Measurements from ENCODE around the gene MCC.

DNA sequence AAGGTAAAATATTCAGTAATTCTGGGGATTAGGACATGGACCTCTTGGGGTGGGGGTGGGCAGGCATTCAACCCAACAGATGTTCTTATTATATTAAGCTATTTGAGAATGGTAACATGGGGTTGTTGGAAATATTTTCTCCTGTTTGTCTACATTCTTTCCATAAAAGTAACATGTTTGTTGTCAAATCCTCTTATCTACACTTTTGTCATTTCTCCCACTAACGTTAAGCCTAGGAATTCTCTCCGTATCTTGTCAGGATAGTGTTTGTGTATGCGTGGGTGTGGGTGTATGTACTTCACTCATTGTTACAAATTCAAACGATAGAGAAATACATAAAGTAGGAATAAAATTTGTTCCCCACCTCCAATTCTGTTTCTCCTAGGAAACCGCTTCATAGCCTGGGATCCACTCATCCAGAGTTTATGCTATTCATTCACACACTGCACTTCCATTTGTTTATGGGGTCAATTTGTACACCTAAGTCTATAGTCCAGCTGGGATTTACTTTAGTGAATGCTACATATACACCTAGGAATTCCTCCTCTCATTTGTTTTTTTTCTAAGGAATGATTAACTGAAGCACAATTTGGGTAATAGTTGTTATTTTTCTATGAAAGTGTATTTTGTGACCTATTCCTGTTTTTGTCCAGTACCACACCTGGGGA is 294.8 kb downstream of the MCC start:
- TF ChIP-seq, protein P1, sequence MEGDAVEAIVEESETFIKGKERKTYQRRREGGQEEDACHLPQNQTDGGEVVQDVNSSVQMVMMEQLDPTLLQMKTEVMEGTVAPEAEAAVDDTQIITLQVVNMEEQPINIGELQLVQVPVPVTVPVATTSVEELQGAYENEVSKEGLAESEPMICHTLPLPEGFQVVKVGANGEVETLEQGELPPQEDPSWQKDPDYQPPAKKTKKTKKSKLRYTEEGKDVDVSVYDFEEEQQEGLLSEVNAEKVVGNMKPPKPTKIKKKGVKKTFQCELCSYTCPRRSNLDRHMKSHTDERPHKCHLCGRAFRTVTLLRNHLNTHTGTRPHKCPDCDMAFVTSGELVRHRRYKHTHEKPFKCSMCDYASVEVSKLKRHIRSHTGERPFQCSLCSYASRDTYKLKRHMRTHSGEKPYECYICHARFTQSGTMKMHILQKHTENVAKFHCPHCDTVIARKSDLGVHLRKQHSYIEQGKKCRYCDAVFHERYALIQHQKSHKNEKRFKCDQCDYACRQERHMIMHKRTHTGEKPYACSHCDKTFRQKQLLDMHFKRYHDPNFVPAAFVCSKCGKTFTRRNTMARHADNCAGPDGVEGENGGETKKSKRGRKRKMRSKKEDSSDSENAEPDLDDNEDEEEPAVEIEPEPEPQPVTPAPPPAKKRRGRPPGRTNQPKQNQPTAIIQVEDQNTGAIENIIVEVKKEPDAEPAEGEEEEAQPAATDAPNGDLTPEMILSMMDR (conservative IDR thresholded peaks at IDR 0.05 in 1 of 2, IDR thresholded peaks at IDR 0.05 in 1 of 2; ENCODE audit: extremely low read depth in 1 of 2, insufficient read depth in 1 of 2, low read depth in 1 of 2, low read length in 2 of 2), result no peak
- TF ChIP-seq EZH2 (IDR thresholded peaks at IDR 0.05; ENCODE audit: borderline replicate concordance, low read length), result no peak
